Chondrocyte (in vitro differentiated cells): ENCODE data around the gene HMGXB3. TPM values are rescaled to one million over a fixed set of nuclear protein-coding genes. Genes with fewer than 3 reads are reported as not detected.

ENCODE experiments used
- DNase-seq: peaks from one replicate; pipeline ENCODE4 v3.0.0; 2021; ENCODE audit warnings: mixed read lengths, low spot score
- H3K27ac Mint-ChIP-seq: one replicate; pipeline ENCODE4 v1.8.0; 2021; ENCODE audit warnings: mild to moderate bottlenecking, moderate library complexity, mixed read lengths; ENCODE audit not compliant: unreplicated experiment
- H3K27me3 Mint-ChIP-seq: 2 replicates; pipeline ENCODE4 v1.8.0; 2021; ENCODE audit warnings: low read depth, mixed read lengths
- H3K36me3 Mint-ChIP-seq: 2 replicates; pipeline ENCODE4 v1.8.0; 2021; ENCODE audit warnings: low read depth, mixed read lengths
- H3K4me1 Mint-ChIP-seq: 2 replicates; pipeline ENCODE4 v1.8.0; 2021; ENCODE audit warnings: low read depth, mild to moderate bottlenecking, mixed read lengths
- H3K4me3 Mint-ChIP-seq: one replicate; pipeline ENCODE4 v1.8.0; 2021; ENCODE audit warnings: mild to moderate bottlenecking, moderate library complexity, mixed read lengths; ENCODE audit not compliant: unreplicated experiment
- H3K9me3 Mint-ChIP-seq: 2 replicates; pipeline ENCODE4 v1.8.0; 2021; ENCODE audit warnings: low read depth, mixed read lengths
- CTCF ChIP-seq: fragments of 200-600 bp; sonication (generic); IDR thresholded peaks from 2 replicates; pipeline ENCODE4 v1.5.0; 2021; ENCODE audit warnings: antibody characterized with exemption, mild to moderate bottlenecking, moderate library complexity
- total RNA-seq: library from RNA; stranded (reverse); gene quantifications from 3 replicates; pipeline ENCODE4 v1.2.1, GENCODE V29; 2021

HMGXB3 gene
- total RNA-seq, 1 donor from 2014 or later: 44.2 TPM

GRCh38 chr5:150058480-150059126, 58.1 kb downstream of the HMGXB3 start:
- DNase-seq: no peak
- peaks cover 18% of the 10 kb centered on the region for H3K4me1 Mint-ChIP-seq

GRCh38 chr5:150059623-150060022, 59.1 kb downstream of the HMGXB3 start:
- Mint-ChIP-seq H3K36me3 (peaks cover 1% of the 10 kb centered on the region), H3K4me3 (no peak overlapping the region), H3K9me3 (no peaks in the 10 kb centered on the region), H3K27ac (no peak overlapping the region), H3K27me3 (no peaks in the 10 kb centered on the region), H3K4me1 (peaks cover 25% of the 10 kb centered on the region)
- DNase-seq: no peak
- no peak for TF ChIP-seq CTCF

More at GRCh38 chr5:150058480-150059126, 58.1 kb downstream of the HMGXB3 start:
- TF ChIP-seq CTCF: no peak
- no peaks in the 10 kb centered on the region for H3K27me3 Mint-ChIP-seq
- no peaks in the 10 kb centered on the region for H3K9me3 Mint-ChIP-seq
- peak overlapping the region; percentile 68 for H3K27ac Mint-ChIP-seq
- H3K36me3 Mint-ChIP-seq: peaks cover 1% of the 10 kb centered on the region
- H3K4me3 Mint-ChIP-seq: no peak overlapping the region

GRCh38 chr5:150060471-150060870, 59.9 kb downstream of the HMGXB3 start:
- DNase-seq: peak; percentile 48
- Mint-ChIP-seq H3K9me3 (no peaks in the 10 kb centered on the region), H3K4me1 (peaks cover 33% of the 10 kb centered on the region), H3K36me3 (peaks cover 1% of the 10 kb centered on the region), H3K27ac (no peak overlapping the region), H3K27me3 (no peaks in the 10 kb centered on the region), H3K4me3 (no peak overlapping the region)
- TF ChIP-seq CTCF: no peak

GRCh38 chr5:150061538-150061995, 61.0 kb downstream of the HMGXB3 start:
- Mint-ChIP-seq H3K4me1 (peaks cover 43% of the 10 kb centered on the region), H3K9me3 (no peaks in the 10 kb centered on the region), H3K27me3 (no peaks in the 10 kb centered on the region), H3K27ac (no peak overlapping the region), H3K36me3 (no peaks in the 10 kb centered on the region), H3K4me3 (no peak overlapping the region)
- no peak for TF ChIP-seq CTCF
- DNase-seq: peak; percentile 61

GRCh38 chr5:150062216-150062922, 61.8 kb downstream of the HMGXB3 start:
- Mint-ChIP-seq H3K4me1 (peaks cover 50% of the 10 kb centered on the region), H3K4me3 (no peak overlapping the region), H3K36me3 (no peaks in the 10 kb centered on the region), H3K9me3 (no peaks in the 10 kb centered on the region), H3K27me3 (no peaks in the 10 kb centered on the region), H3K27ac (no peak overlapping the region)
- TF ChIP-seq CTCF: no peak
- DNase-seq: no peak
